GM12865 (cell line): Measurements from ENCODE around the gene PTMS.

Experiments used
- DNase-seq: peaks from one replicate; pipeline ENCODE4 v3.0.0; 2010; ENCODE audit warnings: low read depth
- H3K4me3 ChIP-seq: 2 replicates; pipeline ENCODE4 v1.5.1; 2011; ENCODE audit warnings: mild to moderate bottlenecking, low read depth, low read length, control low read depth
- TF ChIP-seq, protein P1 (sequence below): IDR thresholded peaks from 2 replicates; pipeline ENCODE4 v1.5.1; 2011; ENCODE audit warnings: low read length, control low read depth, low read depth, inconsistent platforms; ENCODE audit not compliant: insufficient read depth; ENCODE audit errors: missing control alignments

The PTMS gene

DNA sequence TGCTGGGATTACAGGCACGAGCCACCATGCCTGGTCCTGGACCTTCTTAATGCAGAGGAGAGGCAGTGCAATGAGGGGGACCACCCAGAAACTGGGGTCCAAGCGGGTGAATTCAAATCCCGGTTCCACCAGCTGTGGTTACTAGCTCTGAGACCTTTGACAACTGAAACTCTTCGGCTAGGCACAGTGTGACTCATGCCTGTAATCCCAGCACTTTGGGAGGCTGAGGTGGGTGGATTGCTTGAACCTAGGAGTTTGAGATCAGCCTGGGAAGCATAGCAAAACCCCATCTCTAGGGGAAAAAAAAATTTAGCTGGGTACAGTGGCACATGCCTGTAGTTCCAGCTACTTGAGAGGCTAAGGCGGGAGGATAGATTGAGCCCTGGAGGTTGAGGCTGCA, 18.1 kb downstream of the PTMS start:
- DNase-seq = no peak
- H3K4me3 ChIP-seq = no peak overlapping the region
- TF ChIP-seq, protein P1, sequence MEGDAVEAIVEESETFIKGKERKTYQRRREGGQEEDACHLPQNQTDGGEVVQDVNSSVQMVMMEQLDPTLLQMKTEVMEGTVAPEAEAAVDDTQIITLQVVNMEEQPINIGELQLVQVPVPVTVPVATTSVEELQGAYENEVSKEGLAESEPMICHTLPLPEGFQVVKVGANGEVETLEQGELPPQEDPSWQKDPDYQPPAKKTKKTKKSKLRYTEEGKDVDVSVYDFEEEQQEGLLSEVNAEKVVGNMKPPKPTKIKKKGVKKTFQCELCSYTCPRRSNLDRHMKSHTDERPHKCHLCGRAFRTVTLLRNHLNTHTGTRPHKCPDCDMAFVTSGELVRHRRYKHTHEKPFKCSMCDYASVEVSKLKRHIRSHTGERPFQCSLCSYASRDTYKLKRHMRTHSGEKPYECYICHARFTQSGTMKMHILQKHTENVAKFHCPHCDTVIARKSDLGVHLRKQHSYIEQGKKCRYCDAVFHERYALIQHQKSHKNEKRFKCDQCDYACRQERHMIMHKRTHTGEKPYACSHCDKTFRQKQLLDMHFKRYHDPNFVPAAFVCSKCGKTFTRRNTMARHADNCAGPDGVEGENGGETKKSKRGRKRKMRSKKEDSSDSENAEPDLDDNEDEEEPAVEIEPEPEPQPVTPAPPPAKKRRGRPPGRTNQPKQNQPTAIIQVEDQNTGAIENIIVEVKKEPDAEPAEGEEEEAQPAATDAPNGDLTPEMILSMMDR = no peak

DNA sequence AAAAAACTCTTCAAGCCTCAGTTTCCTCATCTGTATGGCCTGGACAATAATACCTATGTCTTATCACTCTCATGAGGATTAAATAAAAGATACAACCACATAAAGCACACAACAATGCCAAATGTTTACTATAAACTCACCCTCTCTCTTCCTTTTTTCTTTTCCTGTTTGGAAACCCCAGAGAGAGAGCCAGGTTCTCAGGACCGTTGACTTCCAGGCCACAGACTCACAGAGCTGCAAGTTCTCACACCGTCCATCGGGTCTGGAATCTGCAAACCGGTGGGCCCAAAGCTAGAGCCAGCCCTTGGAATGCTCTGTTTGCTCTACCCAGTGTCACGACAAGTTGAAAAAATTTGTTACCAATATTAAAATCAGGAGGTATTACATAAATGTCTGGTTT, 18.6 kb downstream of the PTMS start:
- TF ChIP-seq, protein P1 = no peak
- no peak overlapping the region for H3K4me3 ChIP-seq
- DNase-seq = no peak

DNA sequence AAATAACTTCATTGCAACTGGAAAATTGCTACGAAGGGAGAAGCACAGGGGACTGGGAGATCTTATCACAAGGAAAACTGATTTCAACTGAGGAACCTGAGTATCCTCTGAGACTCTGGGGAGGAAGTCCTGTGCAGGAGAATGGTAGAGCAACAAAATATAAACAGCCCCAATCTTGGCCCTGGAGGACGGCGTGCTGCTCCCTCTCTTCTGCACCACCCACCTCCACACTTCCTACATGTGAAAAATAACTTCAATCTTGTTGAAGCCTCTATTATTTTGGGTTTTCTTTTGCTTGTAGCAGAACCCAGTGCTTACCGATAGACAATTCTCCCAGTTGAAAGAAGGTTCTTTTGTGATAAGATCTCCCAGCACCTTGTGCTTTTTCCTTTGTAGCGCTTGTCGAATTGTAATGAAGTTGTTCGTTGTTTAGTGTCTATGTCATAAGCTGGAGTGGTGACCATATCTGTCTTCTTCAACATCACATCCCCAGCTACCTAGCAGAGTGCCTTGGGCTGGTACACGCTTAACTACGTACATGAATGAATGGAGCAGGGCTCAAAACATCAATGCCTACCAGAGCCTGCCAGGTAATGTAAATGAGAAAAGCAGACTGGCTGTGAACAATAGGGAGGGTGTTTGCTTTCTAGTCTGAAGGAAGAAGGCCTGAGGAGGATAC, 20.4 kb downstream of the PTMS start:
- H3K4me3 ChIP-seq = no peak overlapping the region
- no peak for DNase-seq
- TF ChIP-seq, protein P1 = no peak

DNA sequence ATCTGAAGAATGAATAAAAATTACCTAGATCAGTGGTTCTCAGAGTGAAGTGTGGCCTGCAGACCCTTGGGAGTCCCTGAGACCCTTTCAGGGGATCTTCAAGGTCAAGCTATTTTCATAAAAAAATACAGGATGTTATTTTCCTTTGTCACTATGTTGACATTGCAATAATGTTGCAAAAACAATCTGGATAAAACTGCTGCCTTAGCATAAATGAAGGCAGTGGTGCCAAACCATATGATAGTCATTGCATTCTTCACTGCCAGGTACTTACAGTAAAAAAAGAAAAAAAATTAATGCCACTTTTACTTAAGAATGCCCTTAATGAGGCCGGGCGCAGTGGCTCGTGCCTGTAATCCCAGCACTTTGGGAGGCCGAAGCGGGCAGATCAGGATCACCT, 21.1 kb downstream of the PTMS start:
- TF ChIP-seq, protein P1 = no peak
- no peak for DNase-seq
- no peak overlapping the region for H3K4me3 ChIP-seq

DNA sequence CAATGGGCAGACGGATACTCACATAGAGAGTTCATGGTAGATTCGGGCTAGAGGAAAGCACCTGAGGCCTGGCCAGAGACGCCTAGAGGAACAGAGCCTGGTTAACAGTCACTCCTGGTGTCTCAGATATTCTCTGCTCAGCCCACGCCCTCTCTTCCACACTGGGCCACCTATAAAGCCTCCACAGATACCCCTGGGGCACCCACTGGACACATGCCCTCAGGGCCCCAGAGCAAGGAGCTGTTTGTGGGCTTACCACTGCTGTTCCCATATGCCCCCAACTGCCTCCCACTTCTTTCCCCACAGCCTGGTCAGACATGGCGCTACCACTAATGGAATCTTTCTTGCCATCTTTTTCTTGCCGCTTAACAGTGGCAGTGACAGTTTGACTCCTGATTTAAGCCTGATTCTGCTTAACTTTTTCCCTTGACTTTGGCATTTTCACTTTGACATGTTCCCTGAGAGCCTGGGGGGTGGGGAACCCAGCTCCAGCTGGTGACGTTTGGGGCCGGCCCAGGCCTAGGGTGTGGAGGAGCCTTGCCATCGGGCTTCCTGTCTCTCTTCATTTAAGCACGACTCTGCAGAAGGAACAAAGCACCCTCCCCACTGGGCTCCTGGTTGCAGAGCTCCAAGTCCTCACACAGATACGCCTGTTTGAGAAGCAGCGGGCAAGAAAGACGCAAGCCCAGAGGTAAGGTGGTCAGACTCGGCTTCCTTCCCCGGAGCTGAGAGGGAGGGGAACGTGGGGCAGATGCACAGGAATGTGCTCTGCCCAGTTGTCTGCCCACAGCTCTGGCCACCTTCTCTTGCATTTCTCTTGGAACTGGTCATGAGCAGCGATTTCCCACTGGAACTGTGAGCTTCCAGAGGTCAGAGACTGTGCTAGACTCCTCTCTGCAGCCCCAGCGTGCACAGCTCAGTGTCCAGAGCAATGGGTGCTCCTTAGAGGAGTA, 23.1 kb downstream of the PTMS start, which contains the start of gene CD4:
Gene CD4, plus strand, starts transcription at position 557 of the 953 bp plus-strand sequence. CDS start 10,611 bp downstream, outside the sequence.
- TF ChIP-seq, protein P1 = no peak
- no peak within 1 kb of the TSS for H3K4me3 ChIP-seq
- no peak for DNase-seq

DNA sequence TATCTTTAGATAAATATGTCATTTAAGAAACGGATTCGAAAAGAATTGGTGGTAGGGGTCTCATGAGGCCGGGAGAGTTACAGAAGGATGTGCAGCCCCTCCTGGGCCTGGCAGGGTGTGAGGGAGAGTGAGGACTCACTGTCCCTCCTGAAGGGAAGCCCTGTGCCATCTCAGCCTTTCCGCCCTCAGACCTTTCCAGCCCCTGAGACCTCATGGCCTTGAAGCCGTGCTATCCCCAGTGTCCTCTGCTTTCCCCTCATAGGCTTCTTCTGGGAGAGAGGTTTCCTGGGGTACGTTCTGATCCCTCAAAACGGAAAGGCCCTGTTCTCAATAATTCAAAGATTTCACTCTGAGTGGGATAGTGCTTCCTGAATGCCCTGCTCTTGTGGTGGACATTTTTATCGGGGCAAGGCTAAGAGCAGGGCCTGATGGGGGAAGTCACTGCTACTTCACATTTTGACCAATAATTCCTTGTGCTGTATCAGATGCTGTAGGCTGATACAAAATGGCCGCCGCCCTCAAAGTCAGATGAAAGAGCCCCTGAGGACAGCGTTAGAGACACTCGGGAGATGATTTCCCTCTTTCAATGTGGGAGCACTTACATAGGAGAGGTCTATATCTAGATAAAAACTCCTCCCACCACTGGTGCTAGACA, 24.5 kb downstream of the PTMS start:
- TF ChIP-seq, protein P1 = no peak

More for the DNA sequence above, 24.5 kb downstream of the PTMS start:
- no peak for DNase-seq
- H3K4me3 ChIP-seq = no peak overlapping the region
